BJ (cell line): ENCODE data around the gene NTNG1. TPM values are rescaled to one million over a fixed set of nuclear protein-coding genes. Genes with fewer than 3 reads are reported as not detected.

Experiments
- CTCF ChIA-PET: fragments of 350-600 bp; formaldehyde crosslinking; extraction: SDS; loops from one replicate; lab custom pipeline; 2021; ENCODE audit warnings: antibody characterized with exemption, inconsistent platforms; lab: Yijun Ruan, JAX
- POLR2A ChIA-PET: fragments of 300-600 bp; sonication (Branson Sonifier 250); formaldehyde crosslinking; extraction: SDS; loops from one replicate; lab custom pipeline; 2021; ENCODE audit warnings: antibody characterized with exemption; lab: Charles Lee
- DNase-seq: peaks from one replicate; pipeline ENCODE4 v3.0.0-alpha.2; 2011; ENCODE audit warnings: low read depth
- H3K27me3 ChIP-seq: 2 replicates; pipeline ENCODE4 v1.6.0; 2011; ENCODE audit warnings: low read length; ENCODE audit not compliant: control insufficient read depth, insufficient read depth
- H3K36me3 ChIP-seq: 2 replicates; pipeline ENCODE4 v1.5.1; 2011; ENCODE audit warnings: low read length; ENCODE audit not compliant: control insufficient read depth, insufficient read depth
- H3K4me3 ChIP-seq: 2 replicates; pipeline ENCODE4 v1.5.1; 2011; ENCODE audit warnings: low read depth, mild to moderate bottlenecking, control low read depth, low read length
- CTCF ChIP-seq: IDR thresholded peaks from 2 replicates; pipeline ENCODE4 v1.5.1; 2011; ENCODE audit warnings: low read depth, mild to moderate bottlenecking, control low read depth, inconsistent platforms, low read length, moderate library complexity; ENCODE audit not compliant: insufficient read depth
- polyA plus RNA-seq: library from polyadenylated mRNA; depleted of rRNA; stranded (reverse); fragments of >200 nt; gene quantifications from 2 replicates; pipeline ENCODE4 v1.2.3, GENCODE V29; 2011

NTNG1 gene
- polyA plus RNA-seq, 1 experiment = 3.3 TPM

- ChIA-PET POLR2A (no interaction called here), CTCF (no interaction called here)
- H3K36me3 ChIP-seq = no peaks in the 10 kb centered on the region
- H3K4me3 ChIP-seq = no peak overlapping the region
- no peak for DNase-seq
- no peaks in the 10 kb centered on the region for H3K27me3 ChIP-seq
- TF ChIP-seq CTCF = no peak
These were observed 18.6 kb upstream of the NTNG1 start for GRCh38 chr1:107122225-107122624.

- Histone ChIP-seq H3K4me3 (no peak overlapping the region), H3K27me3 (no peaks in the 10 kb centered on the region), H3K36me3 (no peaks in the 10 kb centered on the region)
- DNase-seq = no peak
- ChIA-PET POLR2A (no interaction called here), CTCF (no interaction called here)
- TF ChIP-seq CTCF = no peak
These were observed 17.1 kb upstream of the NTNG1 start for GRCh38 chr1:107123741-107124140.

GRCh38 chr1:107124694-107125093 lies 16.1 kb upstream of the NTNG1 start:
- DNase-seq = no peak
- ChIA-PET CTCF (no interaction called here), POLR2A (no interaction called here)
- no peaks in the 10 kb centered on the region for H3K27me3 ChIP-seq
- no peaks in the 10 kb centered on the region for H3K36me3 ChIP-seq
- TF ChIP-seq CTCF = no peak
- H3K4me3 ChIP-seq = no peak overlapping the region

GRCh38 chr1:107132195-107132594 lies 8.6 kb upstream of the NTNG1 start:
- CTCF ChIA-PET = no interaction called here

GRCh38 chr1:107132780-107133179 lies 8.1 kb upstream of the NTNG1 start:
- ChIA-PET POLR2A (no interaction called here), CTCF (no interaction called here)
- no peak for TF ChIP-seq CTCF
- no peaks in the 10 kb centered on the region for H3K36me3 ChIP-seq
- DNase-seq = no peak
- H3K4me3 ChIP-seq = no peak overlapping the region
- H3K27me3 ChIP-seq = no peaks in the 10 kb centered on the region

More at GRCh38 chr1:107132195-107132594, 8.6 kb upstream of the NTNG1 start:
- Histone ChIP-seq H3K4me3 (no peak overlapping the region), H3K36me3 (no peaks in the 10 kb centered on the region), H3K27me3 (no peaks in the 10 kb centered on the region)
- no peak for TF ChIP-seq CTCF
- POLR2A ChIA-PET = no interaction called here
- no peak for DNase-seq
